IPS-18a (cell line): ENCODE measurements around the gene PIGU.
"Not testable (repeated sequence)": the region's sequence is repeated elsewhere in the genome, so short reads cannot be mapped to it uniquely, and the experiment has no call there.

ENCODE experiments used
- H3K27ac ChIP-seq: one replicate; pipeline ENCODE4 v1.5.1; 2013; ENCODE audit warnings: low read length
- H3K27me3 ChIP-seq: one replicate; pipeline ENCODE4 v1.6.1; 2013; ENCODE audit warnings: mild to moderate bottlenecking, low read length; ENCODE audit not compliant: control insufficient read depth, insufficient read depth
- H3K36me3 ChIP-seq: one replicate; pipeline ENCODE4 v1.6.1; 2013; ENCODE audit warnings: low read depth, low read length; ENCODE audit not compliant: control insufficient read depth
- H3K4me1 ChIP-seq: one replicate; pipeline ENCODE4 v1.6.1; 2013; ENCODE audit warnings: low read depth, low read length; ENCODE audit not compliant: control insufficient read depth
- H3K4me3 ChIP-seq: one replicate; pipeline ENCODE4 v1.5.1; 2013; ENCODE audit warnings: low read length
- H3K9ac ChIP-seq: one replicate; pipeline ENCODE4 v1.6.1; 2013; ENCODE audit warnings: mild to moderate bottlenecking, low read length, moderate library complexity
- H3K9me3 ChIP-seq: one replicate; pipeline ENCODE4 v1.6.1; 2013; ENCODE audit warnings: low read depth, low read length; ENCODE audit not compliant: control insufficient read depth

Gene PIGU

GRCh38 chr20:34611976-34612375 is 64.9 kb downstream of the PIGU start:
- H3K27ac ChIP-seq, H3K9me3 ChIP-seq, H3K27me3 ChIP-seq, H3K4me3 ChIP-seq, H3K36me3 ChIP-seq, H3K4me1 ChIP-seq, H3K9ac ChIP-seq: not testable (repeated sequence)

GRCh38 chr20:34607066-34607465 is 69.8 kb downstream of the PIGU start:
- H3K27ac ChIP-seq: no peak overlapping the region

GRCh38 chr20:34604980-34605788 is 71.7 kb downstream of the PIGU start:
- no peaks in the 10 kb centered on the region for H3K36me3 ChIP-seq
- H3K27ac ChIP-seq: no peak overlapping the region

More at GRCh38 chr20:34607066-34607465, 69.8 kb downstream of the PIGU start:
- Histone ChIP-seq H3K9ac (no peak overlapping the region), H3K36me3 (no peaks in the 10 kb centered on the region), H3K9me3 (no peaks in the 10 kb centered on the region), H3K4me3 (no peak overlapping the region), H3K4me1 (no peaks in the 10 kb centered on the region), H3K27me3 (no peaks in the 10 kb centered on the region)

GRCh38 chr20:34600892-34601653 is 75.8 kb downstream of the PIGU start:
- no peak overlapping the region for H3K27ac ChIP-seq
- H3K27me3 ChIP-seq: no peaks in the 10 kb centered on the region
- no peak overlapping the region for H3K9ac ChIP-seq
- no peaks in the 10 kb centered on the region for H3K9me3 ChIP-seq
- H3K4me1 ChIP-seq: no peaks in the 10 kb centered on the region
- no peaks in the 10 kb centered on the region for H3K36me3 ChIP-seq
- H3K4me3 ChIP-seq: no peak overlapping the region

More at GRCh38 chr20:34604980-34605788, 71.7 kb downstream of the PIGU start:
- no peaks in the 10 kb centered on the region for H3K27me3 ChIP-seq
- H3K4me3 ChIP-seq: no peak overlapping the region
- H3K4me1 ChIP-seq: no peaks in the 10 kb centered on the region
- no peak overlapping the region for H3K9ac ChIP-seq
- H3K9me3 ChIP-seq: no peaks in the 10 kb centered on the region

- H3K4me1 ChIP-seq: no peaks in the 10 kb centered on the region
- no peaks in the 10 kb centered on the region for H3K27me3 ChIP-seq
- no peaks in the 10 kb centered on the region for H3K9me3 ChIP-seq
- no peaks in the 10 kb centered on the region for H3K36me3 ChIP-seq
- no peak overlapping the region for H3K27ac ChIP-seq
- no peak overlapping the region for H3K4me3 ChIP-seq
- no peak overlapping the region for H3K9ac ChIP-seq
These were observed 81.3 kb downstream of the PIGU start for GRCh38 chr20:34595377-34596184.

- Histone ChIP-seq H3K4me1 (no peaks in the 10 kb centered on the region), H3K27ac (no peak overlapping the region), H3K9me3 (no peaks in the 10 kb centered on the region), H3K9ac (no peak overlapping the region), H3K36me3 (peaks cover 5% of the 10 kb centered on the region), H3K27me3 (no peaks in the 10 kb centered on the region), H3K4me3 (no peak overlapping the region)
These were observed 90.3 kb downstream of the PIGU start for GRCh38 chr20:34586488-34587163.

GRCh38 chr20:34585019-34585418 is 91.9 kb downstream of the PIGU start:
- no peaks in the 10 kb centered on the region for H3K4me1 ChIP-seq
- no peaks in the 10 kb centered on the region for H3K27me3 ChIP-seq
- peaks cover 8% of the 10 kb centered on the region for H3K36me3 ChIP-seq
- no peak overlapping the region for H3K27ac ChIP-seq
- no peak overlapping the region for H3K4me3 ChIP-seq
- no peak overlapping the region for H3K9ac ChIP-seq
- no peaks in the 10 kb centered on the region for H3K9me3 ChIP-seq

- Histone ChIP-seq H3K27me3 (no peaks in the 10 kb centered on the region), H3K36me3 (peaks cover 8% of the 10 kb centered on the region), H3K9ac (no peak overlapping the region), H3K9me3 (no peaks in the 10 kb centered on the region), H3K27ac (no peak overlapping the region), H3K4me1 (no peaks in the 10 kb centered on the region), H3K4me3 (no peak overlapping the region)
These were observed 93.3 kb downstream of the PIGU start for GRCh38 chr20:34583544-34583943.

GRCh38 chr20:34582911-34583310 is 94.0 kb downstream of the PIGU start:
- Histone ChIP-seq H3K9ac (no peak overlapping the region), H3K4me3 (no peak overlapping the region), H3K36me3 (peaks cover 8% of the 10 kb centered on the region), H3K4me1 (no peaks in the 10 kb centered on the region), H3K27ac (no peak overlapping the region), H3K9me3 (no peaks in the 10 kb centered on the region), H3K27me3 (no peaks in the 10 kb centered on the region)

GRCh38 chr20:34582221-34582620 is 94.7 kb downstream of the PIGU start:
- Histone ChIP-seq H3K9me3 (no peaks in the 10 kb centered on the region), H3K4me3 (no peak overlapping the region), H3K27me3 (no peaks in the 10 kb centered on the region), H3K27ac (no peak overlapping the region), H3K9ac (no peak overlapping the region), H3K36me3 (peaks cover 8% of the 10 kb centered on the region), H3K4me1 (no peaks in the 10 kb centered on the region)
